ENCODE measurements around the gene MMP25. TPM values are rescaled to one million over a fixed set of nuclear protein-coding genes. Genes with fewer than 3 reads are reported as not detected.
"Not testable (repeated sequence)": the region's sequence is repeated elsewhere in the genome, so short reads cannot be mapped to it uniquely, and the experiment has no call there.

Gene MMP25
- total RNA-seq, 1 donor from 2014 or later, result 0.19 TPM

DNA sequence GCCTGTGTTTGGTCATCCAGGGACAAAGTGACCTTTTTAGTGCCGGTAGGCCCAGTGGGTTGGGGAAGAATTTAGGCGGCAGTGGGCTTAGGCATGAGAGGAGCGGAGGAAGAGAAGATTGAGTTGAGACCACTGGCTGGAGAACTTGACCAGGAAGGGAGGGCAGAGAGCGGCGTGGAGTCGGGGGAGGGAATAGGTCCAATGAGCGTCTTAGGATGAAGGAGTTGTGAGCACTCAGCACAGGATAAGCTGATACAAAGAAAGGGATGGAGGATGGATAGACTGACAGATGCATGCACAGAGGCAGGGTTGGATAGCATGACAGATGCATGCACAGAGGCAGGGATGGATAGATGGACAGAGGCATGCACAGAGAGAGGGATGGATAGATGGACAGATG is 27.1 kb downstream of the MMP25 start:
- Mint-ChIP-seq H3K4me1 (ENCODE audit: low read depth) (no peaks in the 10 kb centered on the region), H3K9me3 (ENCODE audit: low read depth) (no peaks in the 10 kb centered on the region), H3K4me3 (ENCODE audit: low read depth) (no peak overlapping the region), H3K27ac (no peak overlapping the region), H3K27me3 (peaks cover 43% of the 10 kb centered on the region), H3K36me3 (ENCODE audit: insufficient read depth) (no peaks in the 10 kb centered on the region)
- TF ChIP-seq, protein P1, sequence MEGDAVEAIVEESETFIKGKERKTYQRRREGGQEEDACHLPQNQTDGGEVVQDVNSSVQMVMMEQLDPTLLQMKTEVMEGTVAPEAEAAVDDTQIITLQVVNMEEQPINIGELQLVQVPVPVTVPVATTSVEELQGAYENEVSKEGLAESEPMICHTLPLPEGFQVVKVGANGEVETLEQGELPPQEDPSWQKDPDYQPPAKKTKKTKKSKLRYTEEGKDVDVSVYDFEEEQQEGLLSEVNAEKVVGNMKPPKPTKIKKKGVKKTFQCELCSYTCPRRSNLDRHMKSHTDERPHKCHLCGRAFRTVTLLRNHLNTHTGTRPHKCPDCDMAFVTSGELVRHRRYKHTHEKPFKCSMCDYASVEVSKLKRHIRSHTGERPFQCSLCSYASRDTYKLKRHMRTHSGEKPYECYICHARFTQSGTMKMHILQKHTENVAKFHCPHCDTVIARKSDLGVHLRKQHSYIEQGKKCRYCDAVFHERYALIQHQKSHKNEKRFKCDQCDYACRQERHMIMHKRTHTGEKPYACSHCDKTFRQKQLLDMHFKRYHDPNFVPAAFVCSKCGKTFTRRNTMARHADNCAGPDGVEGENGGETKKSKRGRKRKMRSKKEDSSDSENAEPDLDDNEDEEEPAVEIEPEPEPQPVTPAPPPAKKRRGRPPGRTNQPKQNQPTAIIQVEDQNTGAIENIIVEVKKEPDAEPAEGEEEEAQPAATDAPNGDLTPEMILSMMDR (IDR thresholded peaks at IDR 0.05; ENCODE audit: unreplicated experiment), result no peak
- DNase-seq (ENCODE audit: low spot score, unreplicated experiment), result no peak

DNA sequence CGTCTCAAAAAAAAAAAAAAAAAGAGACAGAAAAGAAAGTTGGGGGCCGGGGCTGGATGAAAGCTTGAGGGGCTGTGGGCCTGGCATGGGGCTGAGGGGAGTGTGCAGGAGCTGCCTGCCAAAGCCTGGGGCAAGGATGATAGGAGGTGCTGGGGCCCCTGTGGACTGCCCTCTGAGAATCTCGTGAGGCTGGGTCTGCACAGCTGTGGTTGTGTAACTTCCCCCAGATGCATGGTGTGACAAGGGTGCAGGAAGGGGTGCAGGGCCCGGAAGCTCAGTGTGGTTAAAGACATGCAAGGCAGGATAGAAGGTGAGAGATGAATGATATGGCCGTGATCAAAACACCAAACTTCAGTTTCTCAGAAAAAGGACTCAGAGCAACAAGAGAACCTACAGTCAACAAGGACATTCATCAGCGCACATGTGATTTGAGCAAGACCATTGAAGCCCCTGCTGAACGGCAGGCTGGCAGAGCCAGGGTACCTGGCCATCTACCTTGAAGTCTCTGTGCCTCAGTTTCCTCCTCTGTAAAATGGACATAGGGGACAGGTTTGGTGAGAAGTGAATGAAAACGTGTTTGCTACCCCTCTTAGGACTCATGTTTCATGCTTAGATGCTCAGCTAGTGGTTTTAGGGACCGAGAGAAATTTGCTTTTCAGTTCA is 28.6 kb downstream of the MMP25 start:
- H3K4me3 Mint-ChIP-seq (ENCODE audit: low read depth), result no peak overlapping the region

DNA sequence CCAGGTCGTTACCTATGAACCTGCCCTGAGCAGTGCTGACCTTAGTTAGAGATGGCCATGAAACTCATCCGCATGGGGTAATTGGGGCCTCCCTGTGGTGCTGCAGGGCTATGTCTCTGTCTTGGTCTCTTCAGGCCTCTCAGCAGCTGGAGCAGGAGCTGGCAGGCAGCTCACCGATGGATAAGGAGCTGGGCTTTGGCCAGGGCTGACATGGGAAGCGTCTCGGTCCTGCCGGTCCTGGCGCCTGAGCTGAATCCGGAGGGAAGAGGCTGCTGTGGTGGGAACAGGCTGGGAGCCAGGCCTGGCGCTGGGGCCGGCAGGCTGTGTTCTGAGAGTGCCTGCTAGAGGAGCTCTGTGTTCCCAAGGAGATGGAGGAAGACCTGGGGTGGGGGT is 29.2 kb downstream of the MMP25 start:
- H3K27me3 Mint-ChIP-seq, result peaks cover 43% of the 10 kb centered on the region
- DNase-seq (ENCODE audit: low spot score, unreplicated experiment), result no peak
- H3K4me1 Mint-ChIP-seq (ENCODE audit: low read depth), result no peaks in the 10 kb centered on the region

More for the DNA sequence above, 28.6 kb downstream of the MMP25 start:
- no peaks in the 10 kb centered on the region for H3K36me3 Mint-ChIP-seq (ENCODE audit: insufficient read depth)
- no peaks in the 10 kb centered on the region for H3K9me3 Mint-ChIP-seq (ENCODE audit: low read depth)
- H3K27ac Mint-ChIP-seq, result no peak overlapping the region
- H3K27me3 Mint-ChIP-seq, result peaks cover 43% of the 10 kb centered on the region
- DNase-seq (ENCODE audit: low spot score, unreplicated experiment), result no peak
- H3K4me1 Mint-ChIP-seq (ENCODE audit: low read depth), result no peaks in the 10 kb centered on the region
- TF ChIP-seq, protein P1 (IDR thresholded peaks at IDR 0.05; ENCODE audit: unreplicated experiment), result no peak

DNA sequence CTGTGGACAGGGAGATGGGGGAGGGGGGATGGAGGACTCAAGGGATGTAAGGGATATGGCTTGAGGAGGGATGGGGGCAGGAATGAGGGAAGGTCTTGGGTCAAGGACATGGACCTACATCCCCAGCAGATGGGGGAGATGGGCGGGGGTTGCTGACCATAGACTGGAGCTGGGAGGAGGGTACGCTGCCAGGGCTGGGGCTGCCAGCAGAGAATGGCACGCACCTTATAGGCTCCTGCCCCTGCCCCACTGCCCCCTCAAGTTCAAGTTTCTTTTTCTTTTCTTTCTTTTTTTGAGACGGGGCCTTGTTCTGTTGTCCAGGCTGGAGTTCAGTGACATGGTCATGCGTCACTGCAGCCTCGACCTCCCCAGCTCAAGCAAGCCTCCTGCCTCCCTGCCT is 29.6 kb downstream of the MMP25 start:
- not testable (repeated sequence) for H3K9me3 Mint-ChIP-seq (ENCODE audit: low read depth); H3K36me3 Mint-ChIP-seq (ENCODE audit: insufficient read depth); DNase-seq (ENCODE audit: low spot score, unreplicated experiment); H3K4me1 Mint-ChIP-seq (ENCODE audit: low read depth); H3K27ac Mint-ChIP-seq; H3K4me3 Mint-ChIP-seq (ENCODE audit: low read depth)
- peaks cover 47% of the 10 kb centered on the region for H3K27me3 Mint-ChIP-seq

More for the DNA sequence above, 29.2 kb downstream of the MMP25 start:
- Mint-ChIP-seq H3K4me3 (ENCODE audit: low read depth) (no peak overlapping the region), H3K27ac (no peak overlapping the region), H3K36me3 (ENCODE audit: insufficient read depth) (no peaks in the 10 kb centered on the region), H3K9me3 (ENCODE audit: low read depth) (no peaks in the 10 kb centered on the region)
- TF ChIP-seq, protein P1 (IDR thresholded peaks at IDR 0.05; ENCODE audit: unreplicated experiment), result no peak

DNA sequence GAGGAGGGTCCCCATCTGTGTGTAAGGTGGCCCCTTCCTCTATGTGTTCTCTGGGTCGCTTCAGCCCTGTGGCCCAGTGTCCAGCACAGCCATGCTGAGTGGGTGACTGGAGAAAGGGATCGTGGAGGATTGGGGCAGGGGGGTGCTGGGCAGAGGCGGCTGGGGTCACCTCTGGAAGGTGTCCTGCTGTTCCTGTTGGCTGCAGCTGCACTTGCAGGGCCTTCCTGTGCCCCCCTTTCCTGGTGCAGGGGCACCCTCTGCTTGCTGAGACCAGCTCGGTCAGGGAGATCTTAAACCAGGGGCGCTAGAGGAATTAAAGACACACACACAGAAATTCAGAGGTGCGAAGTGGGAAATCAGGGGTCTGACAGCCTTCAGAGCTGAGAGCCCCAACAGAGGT is 30.2 kb downstream of the MMP25 start:
- TF ChIP-seq, protein P1 (IDR thresholded peaks at IDR 0.05; ENCODE audit: unreplicated experiment), result no peak
- Mint-ChIP-seq H3K27ac (no peak overlapping the region), H3K4me3 (ENCODE audit: low read depth) (no peak overlapping the region), H3K9me3 (ENCODE audit: low read depth) (no peaks in the 10 kb centered on the region), H3K27me3 (peaks cover 44% of the 10 kb centered on the region), H3K36me3 (ENCODE audit: insufficient read depth) (no peaks in the 10 kb centered on the region), H3K4me1 (ENCODE audit: low read depth) (no peaks in the 10 kb centered on the region)
- DNase-seq (ENCODE audit: low spot score, unreplicated experiment), result no peak

DNA sequence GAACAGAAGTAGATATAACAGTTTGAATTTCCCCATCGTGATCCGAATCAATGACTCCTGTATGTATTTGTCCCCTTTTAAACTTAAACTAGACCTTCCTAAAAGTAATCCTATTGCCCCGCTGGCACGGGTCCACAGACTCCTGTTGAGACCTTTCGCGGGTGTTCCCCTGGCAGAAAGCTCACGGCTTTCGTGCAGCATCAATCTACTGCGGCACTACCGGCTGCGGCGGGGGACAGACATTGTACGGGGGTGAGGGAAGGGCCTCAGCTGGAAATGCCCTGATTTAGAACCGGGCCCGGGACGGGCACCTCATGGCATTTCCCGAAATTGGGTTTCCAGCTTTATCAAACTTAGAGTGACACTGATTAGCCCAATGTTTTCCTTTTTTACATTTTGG is 33.7 kb downstream of the MMP25 start:
- no peak for DNase-seq (ENCODE audit: low spot score, unreplicated experiment)
- no peaks in the 10 kb centered on the region for H3K36me3 Mint-ChIP-seq (ENCODE audit: insufficient read depth)
- no peak overlapping the region for H3K4me3 Mint-ChIP-seq (ENCODE audit: low read depth)
- H3K27ac Mint-ChIP-seq, result no peak overlapping the region
- TF ChIP-seq, protein P1 (IDR thresholded peaks at IDR 0.05; ENCODE audit: unreplicated experiment), result no peak
- H3K4me1 Mint-ChIP-seq (ENCODE audit: low read depth), result no peaks in the 10 kb centered on the region
- no peaks in the 10 kb centered on the region for H3K9me3 Mint-ChIP-seq (ENCODE audit: low read depth)
- peaks cover 22% of the 10 kb centered on the region for H3K27me3 Mint-ChIP-seq

DNA sequence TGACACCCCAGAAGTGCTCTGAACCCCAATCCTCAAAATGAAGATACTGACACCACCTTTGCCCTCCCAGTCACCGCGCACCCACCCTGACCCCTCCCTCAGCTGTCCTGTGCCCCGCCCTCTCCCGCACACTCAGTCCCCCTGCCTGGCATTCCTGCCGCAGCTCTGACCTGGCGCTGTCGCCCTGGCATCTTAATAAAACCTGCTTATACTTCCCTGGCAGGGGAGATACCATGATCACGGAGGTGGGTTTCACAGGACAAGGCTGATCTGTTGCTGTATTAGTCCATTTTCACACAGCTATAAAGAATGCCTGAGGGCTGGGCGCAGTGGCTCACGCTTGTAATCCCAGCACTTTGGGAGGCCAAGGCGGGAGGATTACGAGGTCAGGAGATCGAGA is 35.6 kb downstream of the MMP25 start:
- H3K27ac Mint-ChIP-seq; H3K9me3 Mint-ChIP-seq (ENCODE audit: low read depth); DNase-seq (ENCODE audit: low spot score, unreplicated experiment); H3K4me1 Mint-ChIP-seq (ENCODE audit: low read depth); H3K4me3 Mint-ChIP-seq (ENCODE audit: low read depth); H3K36me3 Mint-ChIP-seq (ENCODE audit: insufficient read depth): not testable (repeated sequence)
- H3K27me3 Mint-ChIP-seq, result peaks cover 17% of the 10 kb centered on the region

DNA sequence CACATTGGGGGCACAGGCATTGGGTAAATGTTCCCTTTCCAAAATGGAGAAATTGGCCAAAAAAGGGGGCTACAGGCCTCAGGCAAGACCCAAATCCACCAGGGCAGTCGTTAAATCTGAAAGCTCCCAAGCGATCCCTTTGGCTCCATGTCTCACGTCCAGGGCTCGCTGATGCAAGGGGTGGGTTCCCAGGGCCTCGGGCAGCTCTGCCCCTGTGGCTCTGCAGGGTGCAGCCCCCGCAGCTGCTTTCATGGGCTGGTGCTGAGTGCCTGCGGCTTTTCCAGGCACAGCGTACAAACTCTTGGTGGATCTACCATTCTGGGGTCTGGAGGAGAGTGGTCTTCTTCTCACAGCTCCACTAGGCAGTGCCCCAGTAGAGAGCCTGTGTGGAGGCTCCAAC is 37.0 kb downstream of the MMP25 start:
- H3K27me3 Mint-ChIP-seq, result peaks cover 14% of the 10 kb centered on the region
- H3K9me3 Mint-ChIP-seq (ENCODE audit: low read depth); H3K4me3 Mint-ChIP-seq (ENCODE audit: low read depth); H3K27ac Mint-ChIP-seq; DNase-seq (ENCODE audit: low spot score, unreplicated experiment); H3K36me3 Mint-ChIP-seq (ENCODE audit: insufficient read depth); H3K4me1 Mint-ChIP-seq (ENCODE audit: low read depth): not testable (repeated sequence)

Data from progenitor cell of endocrine pancreas (in vitro differentiated cells).